Esophagus squamous epithelium (tissue), 5 donors: ENCODE results near the gene RPP38. TPM values are rescaled to one million over a fixed set of nuclear protein-coding genes. Genes with fewer than 3 reads are reported as not detected.

Experiments used
- DNase-seq: peaks from one replicate; lab custom pipeline; 2025; lab: John Stamatoyannopoulos, UW
- H3K27ac ChIP-seq, 4 donors: fragments of 200-600 bp; sonication (generic); one replicate each; pipeline ENCODE4 v1.5.1; 2016 to 2019; ENCODE audit warnings: mild to moderate bottlenecking in 1 of 4
- H3K27me3 ChIP-seq, 4 donors: fragments of 200-600 bp; sonication (generic); 1 replicate in 3 of 4; 2 replicates in 1 of 4; pipeline versions ENCODE4 v1.5.1 to v1.6.0; 2017 to 2021; ENCODE audit warnings: antibody characterized with exemption in 1 of 4
- H3K36me3 ChIP-seq, 3 donors: fragments of 200-600 bp; sonication (generic); one replicate each; pipeline ENCODE4 v1.5.1; 2016 to 2019
- H3K4me1 ChIP-seq, 3 donors: fragments of 200-600 bp; sonication (generic); one replicate each; pipeline ENCODE4 v1.5.1; 2017 to 2019
- H3K4me3 ChIP-seq, 4 donors: fragments of 200-600 bp; sonication (generic); 1 replicate in 3 of 4; 2 replicates in 1 of 4; pipeline ENCODE4 v1.5.1; 2016 to 2019; ENCODE audit warnings: mild to moderate bottlenecking in 2 of 4, moderate library complexity in 1 of 4
- H3K9me3 ChIP-seq, 3 donors: fragments of 200-600 bp; sonication (generic); one replicate each; pipeline ENCODE4 v1.5.1; 2016 to 2019
- CTCF ChIP-seq, 6 experiments: fragments of 450-650 bp in 4 of 6; fragments of 200-600 bp in 2 of 6; sonication (generic) in 2 of 6; IDR thresholded peaks; one replicate each; pipeline ENCODE4 v1.5.1; 2016 to 2019; ENCODE audit warnings: antibody characterized with exemption in 6 of 6, mild to moderate bottlenecking in 4 of 6, moderate library complexity in 4 of 6
- POLR2A ChIP-seq, 4 donors: fragments of 450-650 bp; IDR thresholded peaks; one replicate each; pipeline ENCODE4 v1.6.1; 2017; ENCODE audit warnings: antibody characterized with exemption in 4 of 4, mild to moderate bottlenecking in 4 of 4, moderate library complexity in 3 of 4
- WGBS, 2 donors: methylation state at CpG; one replicate each; pipeline ENCODE4 v1.1.5; 2018; 5-methylcytosine and 5-hydroxymethylcytosine counted together
- intact Hi-C: fragments of 100-400 bp; cut with DNase I; formaldehyde crosslinking; loops from one replicate; pipeline ENCODE4 v1.15.0; 2022
- total RNA-seq, 4 donors: library from RNA; depleted of rRNA; stranded (reverse); fragments of >200 nt; gene quantifications; one replicate each; pipeline ENCODE4 v1.1.0, GENCODE V29; 2016
- donor health status: DM: yes; HTN: yes; CAD: no.

RPP38 gene
- total RNA-seq, result 10 to 100 TPM; 10.8 to 21.0 (median 14.8) TPM

GRCh38 chr10:15097011-15097812, at the start of gene RPP38:
TSS of gene RPP38 (plus strand) at chr10:15097355. CDS start at chr10:15103315, 5,960 bp downstream.
- peak in 1 of 6 experiments; percentile 5 for TF ChIP-seq CTCF (IDR thresholded peaks at IDR 0.05)
- TF ChIP-seq POLR2A (IDR thresholded peaks at IDR 0.05), result peak in 2 of 4 donors; percentile 44 to 73
- peak within 1 kb of the TSS; percentile 64 to 99 (median 78) for H3K4me3 ChIP-seq
- intact Hi-C loops, result loop anchor here (10.0 kb wide), 1 partner anchor 142 kb away; the partner anchor contains the start of genes DCLRE1C and MEIG1
- no peaks in the 10 kb centered on the region for H3K27me3 ChIP-seq
- peak; percentile 85 for DNase-seq
- H3K27ac ChIP-seq, result peak within 1 kb of the TSS; percentile 93 to 98 (median 95)
- H3K9me3 ChIP-seq, result no peaks in the 10 kb centered on the region
- H3K4me1 ChIP-seq, result peaks cover 16 to 33% (median 21%) of the 10 kb centered on the region in 3 donors
- H3K36me3 ChIP-seq, result peaks cover 0 to 17% (median 3%) of the 10 kb centered on the region in 3 donors
- 0% methylated on average over 15 to 21 of the region's 84 CpGs for WGBS, 2 donors

GRCh38 chr10:15049533-15049932, 47.6 kb upstream of the RPP38 start:
- no peak for DNase-seq
- Histone ChIP-seq H3K27me3 (no peaks in the 10 kb centered on the region), H3K4me3 (no peak overlapping the region), H3K27ac (no peak overlapping the region), H3K4me1 (peaks cover 0 to 11% (median 0%) of the 10 kb centered on the region in 3 donors), H3K9me3 (no peaks in the 10 kb centered on the region), H3K36me3 (no peaks in the 10 kb centered on the region)
- intact Hi-C loops, result no loop called here
- TF ChIP-seq POLR2A (IDR thresholded peaks at IDR 0.05), result no peak

- H3K4me1 ChIP-seq, result no peaks in the 10 kb centered on the region
- 73 to 78% methylated on average over 7 of the region's 7 CpGs for WGBS, 2 donors
- TF ChIP-seq POLR2A (IDR thresholded peaks at IDR 0.05), result no peak
- no peak for TF ChIP-seq CTCF (IDR thresholded peaks at IDR 0.05)
- no peak overlapping the region for H3K4me3 ChIP-seq
- no peak overlapping the region for H3K27ac ChIP-seq
- H3K9me3 ChIP-seq, result no peaks in the 10 kb centered on the region
- no peaks in the 10 kb centered on the region for H3K36me3 ChIP-seq
- intact Hi-C loops, result no loop called here
- no peaks in the 10 kb centered on the region for H3K27me3 ChIP-seq
- DNase-seq, result no peak
These were observed 45.0 kb upstream of the RPP38 start for GRCh38 chr10:15052121-15052520.

- Histone ChIP-seq H3K4me3 (no peak overlapping the region), H3K36me3 (no peaks in the 10 kb centered on the region), H3K27me3 (no peaks in the 10 kb centered on the region), H3K27ac (no peak overlapping the region), H3K9me3 (no peaks in the 10 kb centered on the region), H3K4me1 (no peaks in the 10 kb centered on the region)
- intact Hi-C loops, result no loop called here
- DNase-seq, result no peak
- WGBS, 2 donors, result 63 to 78% methylated on average over 3 of the region's 3 CpGs
- TF ChIP-seq CTCF (IDR thresholded peaks at IDR 0.05) (no peak), POLR2A (IDR thresholded peaks at IDR 0.05) (no peak)
These were observed 44.1 kb upstream of the RPP38 start for GRCh38 chr10:15053061-15053460.

- intact Hi-C loops, result no loop called here
These were observed 38.5 kb upstream of the RPP38 start for GRCh38 chr10:15058689-15059088.

More at GRCh38 chr10:15058689-15059088, 38.5 kb upstream of the RPP38 start:
- H3K27me3 ChIP-seq, result no peaks in the 10 kb centered on the region
- no peak for TF ChIP-seq POLR2A (IDR thresholded peaks at IDR 0.05)
- TF ChIP-seq CTCF (IDR thresholded peaks at IDR 0.05), result no peak
- H3K4me1 ChIP-seq, result no peaks in the 10 kb centered on the region
- DNase-seq, result no peak
- 65 to 78% methylated on average over 1 of the region's 1 CpG for WGBS, 2 donors
- H3K27ac ChIP-seq, result no peak overlapping the region
- peaks cover 0 to 10% (median 0%) of the 10 kb centered on the region in 3 donors for H3K9me3 ChIP-seq
- H3K36me3 ChIP-seq, result no peaks in the 10 kb centered on the region
- H3K4me3 ChIP-seq, result no peak overlapping the region
